Adipose tissue (tissue), 3 donors: Measurements from ENCODE around the gene NOTO. TPM values are rescaled to one million over a fixed set of nuclear protein-coding genes. Genes with fewer than 3 reads are reported as not detected.

Experiments
- H3K27ac ChIP-seq: one replicate; pipeline ENCODE4 v1.5.1; 2013; ENCODE audit warnings: low read depth, low read length
- WGBS, 3 donors: extraction: QIAGEN DNeasy Blood & Tissue Kit; methylation state at CpG; one replicate each; pipeline ENCODE4 v1.1.7; 2013; 5-methylcytosine and 5-hydroxymethylcytosine counted together
- polyA plus RNA-seq, 3 donors: library from polyadenylated mRNA; stranded (reverse); fragments of 200-250 nt; gene quantifications; one replicate each; pipeline ENCODE4 v1.2.3, GENCODE V29; 2013
- donor health status: healthy with polysubstance abuse.
- donor health status: Bipolar disorder and iron deficiency.
- donor health status: healthy.

Gene NOTO
- polyA plus RNA-seq, 3 donors, result not detected

GRCh38 chr2:73252238-73253027 is 50.1 kb downstream of the NOTO start:
- WGBS, 3 donors, result 86 to 95% (median 87%) methylated on average over 17 of the region's 17 CpGs
- no peak overlapping the region for H3K27ac ChIP-seq

- WGBS, 3 donors, result 53 to 82% (median 56%) methylated on average over 2 of the region's 2 CpGs
- H3K27ac ChIP-seq, result no peak overlapping the region
These were observed 51.0 kb downstream of the NOTO start for GRCh38 chr2:73253400-73253799.

GRCh38 chr2:73253901-73254300 is 51.5 kb downstream of the NOTO start:
- whole genome bisulfite sequencing, 3 donors, result 79 to 92% (median 85%) methylated on average over 3 of the region's 3 CpGs
- no peak overlapping the region for H3K27ac ChIP-seq

GRCh38 chr2:73254343-73255006 is 52.1 kb downstream of the NOTO start:
- no peak overlapping the region for H3K27ac ChIP-seq
- 92 to 95% (median 93%) methylated on average over 7 of the region's 7 CpGs for WGBS, 3 donors

GRCh38 chr2:73255007-73255644 is 52.8 kb downstream of the NOTO start:
- no peak overlapping the region for H3K27ac ChIP-seq
- WGBS, 3 donors, result 59 to 68% (median 63%) methylated on average over 4 of the region's 4 CpGs

- WGBS, 3 donors, result 63 to 70% (median 70%) methylated on average over 5 of the region's 5 CpGs
- no peak overlapping the region for H3K27ac ChIP-seq
These were observed 53.7 kb downstream of the NOTO start for GRCh38 chr2:73255907-73256617.

- WGBS, 3 donors, result 50 to 80% (median 70%) methylated on average over 1 of the region's 1 CpG
- H3K27ac ChIP-seq, result no peak overlapping the region
These were observed 54.2 kb downstream of the NOTO start for GRCh38 chr2:73256618-73256922.

- 86 to 100% (median 98%) methylated on average over 2 of the region's 2 CpGs for WGBS, 3 donors
- H3K27ac ChIP-seq, result no peak overlapping the region
These were observed 54.6 kb downstream of the NOTO start for GRCh38 chr2:73257021-73257420.

- no peak overlapping the region for H3K27ac ChIP-seq
- 54 to 69% (median 61%) methylated on average over 10 of the region's 10 CpGs for WGBS, 3 donors
These were observed 55.2 kb downstream of the NOTO start for GRCh38 chr2:73257425-73258125.

- 83 to 90% (median 88%) methylated on average over 8 of the region's 8 CpGs for WGBS, 3 donors
- H3K27ac ChIP-seq, result no peak overlapping the region
These were observed 56.0 kb downstream of the NOTO start for GRCh38 chr2:73258186-73258912.

GRCh38 chr2:73258913-73259215 is 56.5 kb downstream of the NOTO start:
- WGBS, 3 donors, result 92 to 95% (median 93%) methylated on average over 9 of the region's 9 CpGs
- no peak overlapping the region for H3K27ac ChIP-seq

GRCh38 chr2:73259276-73259675 is 56.9 kb downstream of the NOTO start:
- no peak overlapping the region for H3K27ac ChIP-seq
- 90 to 96% (median 95%) methylated on average over 8 of the region's 8 CpGs for WGBS, 3 donors

- H3K27ac ChIP-seq, result no peak overlapping the region
- WGBS, 3 donors, result 77 to 90% (median 82%) methylated on average over 4 of the region's 4 CpGs
These were observed 57.4 kb downstream of the NOTO start for GRCh38 chr2:73259704-73260337.

GRCh38 chr2:73260338-73260984 is 58.1 kb downstream of the NOTO start:
- 29 to 46% (median 43%) methylated on average over 17 of the region's 17 CpGs for WGBS, 3 donors
- H3K27ac ChIP-seq, result no peak overlapping the region
